ENCODE results near the gene LXN.
A peak's percentile ranks its signal among the peaks of the same experiment; 100 is the strongest.

LXN gene

DNA sequence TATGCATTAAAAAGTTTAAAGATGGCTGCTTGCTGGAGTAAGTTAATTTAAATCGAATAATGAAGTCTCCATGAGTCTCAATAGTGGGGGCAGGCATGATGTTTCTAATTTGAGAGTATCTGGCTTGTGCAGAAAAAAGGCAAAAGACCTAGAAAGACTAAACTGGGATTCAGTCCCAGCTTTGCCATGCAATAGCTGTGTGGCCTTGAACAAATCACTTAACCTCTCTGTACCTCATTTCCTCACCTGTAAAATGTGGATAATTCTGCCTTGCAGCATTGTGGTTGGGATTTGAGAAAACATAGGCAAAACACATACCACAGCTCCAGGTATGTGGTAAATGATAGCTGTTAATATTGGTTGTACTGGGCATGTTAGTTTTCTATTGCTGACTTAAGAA is 8.6 kb downstream of the LXN start:
- no peaks in the 10 kb centered on the region for H3K4me1 ChIP-seq (ENCODE audit: insufficient read depth, low read length)
- H3K27ac ChIP-seq (ENCODE audit: low read depth, low read length), result no peak overlapping the region
- H3K36me3 ChIP-seq (ENCODE audit: insufficient read depth, low read length), result peaks cover 47% of the 10 kb centered on the region
- no peaks in the 10 kb centered on the region for H3K9me3 ChIP-seq (ENCODE audit: low read length)
- no peak overlapping the region for H3K4me3 ChIP-seq (ENCODE audit: low read depth in 1 of 2, low read length in 2 of 2)
- no peaks in the 10 kb centered on the region for H3K27me3 ChIP-seq (ENCODE audit: control insufficient read depth in 1 of 2, insufficient read depth in 2 of 2, low read length in 2 of 2)
- no peak overlapping the region for H3K9ac ChIP-seq (ENCODE audit: low read length)

- no peak overlapping the region for H3K9ac ChIP-seq (ENCODE audit: low read length)
- H3K27ac ChIP-seq (ENCODE audit: low read depth, low read length), result no peak overlapping the region
- no peak overlapping the region for H3K4me3 ChIP-seq (ENCODE audit: low read depth in 1 of 2, low read length in 2 of 2)
- peaks cover 45% of the 10 kb centered on the region for H3K36me3 ChIP-seq (ENCODE audit: insufficient read depth, low read length)
- H3K27me3 ChIP-seq (ENCODE audit: control insufficient read depth in 1 of 2, insufficient read depth in 2 of 2, low read length in 2 of 2), result no peaks in the 10 kb centered on the region
- H3K9me3 ChIP-seq (ENCODE audit: low read length), result no peaks in the 10 kb centered on the region
- no peaks in the 10 kb centered on the region for H3K4me1 ChIP-seq (ENCODE audit: insufficient read depth, low read length)
Measured at GRCh38 chr3:158663246-158663645, 9.2 kb downstream of the LXN start.

DNA sequence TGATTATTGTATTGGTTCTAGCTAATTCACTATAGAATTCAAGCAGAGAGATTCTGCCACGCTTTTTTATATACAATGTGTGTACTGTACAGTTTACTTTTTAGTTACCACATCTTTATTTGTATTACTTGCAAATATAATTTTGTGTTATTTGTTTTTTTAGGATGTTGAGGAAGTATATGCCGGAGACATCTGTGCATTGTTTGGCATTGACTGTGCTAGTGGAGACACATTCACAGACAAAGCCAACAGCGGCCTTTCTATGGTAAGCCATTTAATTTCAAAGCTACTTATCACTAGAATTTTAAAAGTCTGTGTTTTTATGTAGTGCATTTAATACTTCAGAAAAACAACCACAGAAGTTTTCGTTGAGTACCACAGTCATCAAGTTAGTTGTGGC is 11.7 kb downstream of the LXN start:
- Histone ChIP-seq H3K36me3 (ENCODE audit: insufficient read depth, low read length) (peaks cover 42% of the 10 kb centered on the region), H3K9ac (ENCODE audit: low read length) (no peak overlapping the region), H3K27me3 (ENCODE audit: control insufficient read depth in 1 of 2, insufficient read depth in 2 of 2, low read length in 2 of 2) (no peaks in the 10 kb centered on the region), H3K9me3 (ENCODE audit: low read length) (no peaks in the 10 kb centered on the region), H3K27ac (ENCODE audit: low read depth, low read length) (no peak overlapping the region), H3K4me1 (ENCODE audit: insufficient read depth, low read length) (no peaks in the 10 kb centered on the region), H3K4me3 (ENCODE audit: low read depth in 1 of 2, low read length in 2 of 2) (no peak overlapping the region)

DNA sequence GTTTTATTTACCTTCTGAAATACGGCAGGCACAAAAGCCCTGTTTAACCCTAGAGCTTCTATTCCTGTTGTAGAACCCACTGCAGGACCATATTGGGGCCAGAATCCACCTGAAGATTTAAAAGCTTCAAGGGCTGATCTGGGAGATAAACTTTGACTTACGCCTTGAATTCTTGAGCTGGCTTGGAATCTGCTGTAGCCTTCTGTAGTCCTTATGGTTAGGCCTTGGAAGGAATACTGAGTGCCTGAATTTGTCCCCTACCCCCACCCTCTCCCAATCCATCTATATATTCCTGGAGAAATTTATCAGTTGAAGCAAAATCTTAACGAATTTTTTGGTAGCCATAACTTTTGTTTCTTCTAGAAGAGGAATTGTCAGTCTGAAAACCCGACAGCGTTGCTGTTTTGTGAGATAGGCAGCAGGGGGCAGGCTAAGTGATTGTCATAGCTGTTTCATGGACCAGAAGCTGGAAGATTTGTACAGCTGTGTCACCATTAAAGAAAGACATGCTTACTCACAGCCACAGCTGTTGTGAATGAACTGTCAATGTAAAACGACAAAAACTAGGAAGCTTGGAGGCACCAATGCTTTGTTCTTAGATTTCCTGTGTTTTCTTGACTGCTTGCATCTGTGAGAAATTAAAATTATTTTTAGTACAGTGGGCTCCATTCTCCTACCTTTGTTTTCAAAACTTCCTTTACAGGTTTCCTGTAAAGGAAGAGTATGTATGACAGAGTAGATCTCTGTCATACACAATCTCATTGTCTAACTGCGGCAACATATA is 12.8 kb downstream of the LXN start:
- H3K27ac ChIP-seq (ENCODE audit: low read depth, low read length), result no peak overlapping the region
- H3K27me3 ChIP-seq (ENCODE audit: control insufficient read depth in 1 of 2, insufficient read depth in 2 of 2, low read length in 2 of 2), result no peaks in the 10 kb centered on the region
- H3K36me3 ChIP-seq (ENCODE audit: insufficient read depth, low read length), result peaks cover 40% of the 10 kb centered on the region
- no peak overlapping the region for H3K4me3 ChIP-seq (ENCODE audit: low read depth in 1 of 2, low read length in 2 of 2)
- H3K9me3 ChIP-seq (ENCODE audit: low read length), result no peaks in the 10 kb centered on the region
- H3K4me1 ChIP-seq (ENCODE audit: insufficient read depth, low read length), result no peaks in the 10 kb centered on the region
- H3K9ac ChIP-seq (ENCODE audit: low read length), result no peak overlapping the region

- H3K9me3 ChIP-seq (ENCODE audit: low read length), result no peaks in the 10 kb centered on the region
- H3K9ac ChIP-seq (ENCODE audit: low read length), result no peak overlapping the region
- no peaks in the 10 kb centered on the region for H3K4me1 ChIP-seq (ENCODE audit: insufficient read depth, low read length)
- H3K27me3 ChIP-seq (ENCODE audit: control insufficient read depth in 1 of 2, insufficient read depth in 2 of 2, low read length in 2 of 2), result no peaks in the 10 kb centered on the region
- H3K4me3 ChIP-seq (ENCODE audit: low read depth in 1 of 2, low read length in 2 of 2), result no peak overlapping the region
- no peak overlapping the region for H3K27ac ChIP-seq (ENCODE audit: low read depth, low read length)
- H3K36me3 ChIP-seq (ENCODE audit: insufficient read depth, low read length), result peaks cover 39% of the 10 kb centered on the region
Measured at GRCh38 chr3:158658889-158659288, 13.6 kb downstream of the LXN start.

DNA sequence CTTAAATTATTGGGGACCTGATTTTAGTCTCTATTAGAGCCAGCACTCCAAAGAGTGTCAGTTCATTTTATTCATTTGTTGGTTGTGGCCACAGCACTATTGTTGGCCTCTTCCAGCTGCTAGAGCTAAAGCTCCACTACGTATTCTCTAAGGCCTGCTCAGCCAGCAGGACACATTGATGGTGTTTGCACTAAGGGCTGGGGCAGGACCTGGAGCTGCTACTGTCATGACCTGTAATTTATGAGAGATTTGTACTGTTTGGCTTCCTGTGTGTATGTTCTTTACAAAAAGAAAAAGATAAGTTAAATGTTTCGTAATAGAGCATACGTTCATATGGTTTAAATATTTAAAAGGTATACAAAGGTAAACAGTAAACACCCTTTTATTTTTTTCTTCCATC is 20.0 kb downstream of the LXN start:
- H3K36me3 ChIP-seq (ENCODE audit: insufficient read depth, low read length), result peaks cover 36% of the 10 kb centered on the region

GRCh38 chr3:158651192-158651591 is 21.3 kb downstream of the LXN start:
- Histone ChIP-seq H3K4me1 (ENCODE audit: insufficient read depth, low read length) (no peaks in the 10 kb centered on the region), H3K27ac (ENCODE audit: low read depth, low read length) (no peak overlapping the region), H3K36me3 (ENCODE audit: insufficient read depth, low read length) (peaks cover 43% of the 10 kb centered on the region), H3K27me3 (ENCODE audit: control insufficient read depth in 1 of 2, insufficient read depth in 2 of 2, low read length in 2 of 2) (no peaks in the 10 kb centered on the region), H3K9me3 (ENCODE audit: low read length) (no peaks in the 10 kb centered on the region), H3K9ac (ENCODE audit: low read length) (no peak overlapping the region), H3K4me3 (ENCODE audit: low read depth in 1 of 2, low read length in 2 of 2) (no peak overlapping the region)

More for the DNA sequence above, 20.0 kb downstream of the LXN start:
- Histone ChIP-seq H3K9me3 (ENCODE audit: low read length) (no peaks in the 10 kb centered on the region), H3K4me3 (ENCODE audit: low read depth in 1 of 2, low read length in 2 of 2) (no peak overlapping the region), H3K4me1 (ENCODE audit: insufficient read depth, low read length) (no peaks in the 10 kb centered on the region), H3K27me3 (ENCODE audit: control insufficient read depth in 1 of 2, insufficient read depth in 2 of 2, low read length in 2 of 2) (no peaks in the 10 kb centered on the region), H3K9ac (ENCODE audit: low read length) (no peak overlapping the region), H3K27ac (ENCODE audit: low read depth, low read length) (no peak overlapping the region)

DNA sequence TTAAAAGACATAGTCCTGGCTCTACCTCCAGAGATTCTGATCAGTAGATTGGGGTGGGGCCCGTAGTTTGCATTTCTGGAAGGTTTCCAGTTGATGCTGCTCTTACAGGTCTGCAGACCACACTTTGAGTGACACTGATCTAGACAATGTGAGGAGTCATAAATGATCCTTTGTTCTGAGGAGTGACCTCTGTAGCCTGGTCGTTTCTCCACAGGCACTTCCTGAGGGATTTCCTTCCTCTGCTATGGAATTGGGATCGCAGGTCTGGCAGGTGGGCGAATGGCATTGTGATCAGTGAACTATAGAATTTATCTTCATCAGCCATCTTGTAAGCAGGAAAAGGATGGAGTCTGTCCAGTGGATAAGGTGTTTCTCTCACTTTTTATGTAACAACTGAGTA is 22.7 kb downstream of the LXN start:
- H3K4me1 ChIP-seq (ENCODE audit: insufficient read depth, low read length), result peaks cover 8% of the 10 kb centered on the region
- H3K9me3 ChIP-seq (ENCODE audit: low read length), result no peaks in the 10 kb centered on the region
- H3K27me3 ChIP-seq (ENCODE audit: control insufficient read depth in 1 of 2, insufficient read depth in 2 of 2, low read length in 2 of 2), result no peaks in the 10 kb centered on the region
- peaks cover 39% of the 10 kb centered on the region for H3K36me3 ChIP-seq (ENCODE audit: insufficient read depth, low read length)
- H3K4me3 ChIP-seq (ENCODE audit: low read depth in 1 of 2, low read length in 2 of 2), result no peak overlapping the region
- no peak overlapping the region for H3K9ac ChIP-seq (ENCODE audit: low read length)
- no peak overlapping the region for H3K27ac ChIP-seq (ENCODE audit: low read depth, low read length)

DNA sequence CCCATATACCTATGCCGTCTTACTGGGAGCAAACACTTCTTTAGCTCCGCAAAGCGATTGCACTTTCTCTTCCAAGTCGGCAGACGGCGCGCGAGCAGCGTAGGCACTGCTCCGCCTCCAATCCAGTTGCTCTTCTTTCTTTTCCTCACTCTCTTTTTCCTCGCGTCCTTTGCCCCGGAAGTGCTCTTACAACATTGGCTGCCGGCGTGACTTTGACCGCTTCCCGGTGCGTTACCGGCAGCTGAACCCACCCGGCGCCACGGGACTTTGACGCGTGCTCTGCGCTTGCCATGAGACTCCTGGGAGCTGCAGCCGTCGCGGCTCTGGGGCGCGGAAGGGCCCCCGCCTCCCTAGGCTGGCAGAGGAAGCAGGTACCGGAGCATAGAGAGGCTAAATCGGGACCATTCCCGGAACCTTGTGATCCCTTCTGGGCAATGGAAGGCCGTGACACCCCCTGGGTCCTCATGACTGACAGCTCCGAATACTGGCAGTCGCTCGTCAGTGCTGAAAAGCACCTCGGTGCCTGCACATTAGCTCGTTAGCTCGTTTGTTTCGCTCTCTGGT is 28.0 kb downstream of the LXN start, which contains the start of gene GFM1:
TSS of gene GFM1 (plus strand) at position 183 of the 564 bp plus-strand sequence. CDS start at position 291, 108 bp downstream.
- Histone ChIP-seq H3K9ac (ENCODE audit: low read length) (peak within 1 kb of the TSS; percentile 81), H3K9me3 (ENCODE audit: low read length) (no peaks in the 10 kb centered on the region), H3K4me1 (ENCODE audit: insufficient read depth, low read length) (peaks cover 8% of the 10 kb centered on the region), H3K4me3 (ENCODE audit: low read depth in 1 of 2, low read length in 2 of 2) (peak within 1 kb of the TSS; percentile 86 to 93), H3K36me3 (ENCODE audit: insufficient read depth, low read length) (peaks cover 19% of the 10 kb centered on the region), H3K27me3 (ENCODE audit: control insufficient read depth in 1 of 2, insufficient read depth in 2 of 2, low read length in 2 of 2) (no peaks in the 10 kb centered on the region), H3K27ac (ENCODE audit: low read depth, low read length) (peak within 1 kb of the TSS; percentile 91)

GRCh38 chr3:158642474-158643210 is 29.8 kb downstream of the LXN start:
- peaks cover 8% of the 10 kb centered on the region for H3K4me1 ChIP-seq (ENCODE audit: insufficient read depth, low read length)
- no peaks in the 10 kb centered on the region for H3K27me3 ChIP-seq (ENCODE audit: control insufficient read depth in 1 of 2, insufficient read depth in 2 of 2, low read length in 2 of 2)
- no peak overlapping the region for H3K4me3 ChIP-seq (ENCODE audit: low read depth in 1 of 2, low read length in 2 of 2)
- no peaks in the 10 kb centered on the region for H3K9me3 ChIP-seq (ENCODE audit: low read length)
- H3K36me3 ChIP-seq (ENCODE audit: insufficient read depth, low read length), result peaks cover 13% of the 10 kb centered on the region
- H3K27ac ChIP-seq (ENCODE audit: low read depth, low read length), result no peak overlapping the region
- no peak overlapping the region for H3K9ac ChIP-seq (ENCODE audit: low read length)

DNA sequence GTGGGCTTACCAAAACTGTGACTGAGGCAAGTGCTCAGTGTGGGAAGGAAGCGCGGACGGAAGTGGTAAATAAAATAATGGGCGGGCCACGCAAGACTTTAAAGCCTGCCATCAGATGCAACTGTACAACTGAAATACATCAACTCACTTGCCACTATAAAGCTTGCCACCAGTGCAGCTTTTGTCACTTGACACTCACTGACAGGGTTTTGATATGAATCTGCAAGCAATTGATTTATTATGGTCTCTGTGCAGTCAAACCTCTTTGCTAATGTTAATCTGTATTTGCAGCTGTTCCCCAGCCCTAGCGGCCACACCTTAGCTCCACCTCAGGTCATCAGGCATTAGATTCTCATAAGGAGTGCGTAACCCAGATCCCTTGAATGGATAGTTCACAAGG is 30.4 kb downstream of the LXN start:
- H3K4me3 ChIP-seq (ENCODE audit: low read depth in 1 of 2, low read length in 2 of 2), result no peak overlapping the region
- H3K27me3 ChIP-seq (ENCODE audit: control insufficient read depth in 1 of 2, insufficient read depth in 2 of 2, low read length in 2 of 2), result no peaks in the 10 kb centered on the region
- no peak overlapping the region for H3K9ac ChIP-seq (ENCODE audit: low read length)
- no peaks in the 10 kb centered on the region for H3K9me3 ChIP-seq (ENCODE audit: low read length)
- peaks cover 7% of the 10 kb centered on the region for H3K36me3 ChIP-seq (ENCODE audit: insufficient read depth, low read length)
- no peak overlapping the region for H3K27ac ChIP-seq (ENCODE audit: low read depth, low read length)
- H3K4me1 ChIP-seq (ENCODE audit: insufficient read depth, low read length), result peaks cover 8% of the 10 kb centered on the region

Data from muscle layer of colon (tissue), 2 donors.